Osteoblast (primary cell): ENCODE data around the gene SOX10. TPM values are rescaled to one million over a fixed set of nuclear protein-coding genes. Genes with fewer than 3 reads are reported as not detected.

Experiments
- DNase-seq: peaks from one replicate; pipeline ENCODE4 v3.0.0; 2011; ENCODE audit warnings: low spot score, mixed read lengths; ENCODE audit not compliant: insufficient read length; ENCODE audit errors: missing footprints
- H2AFZ ChIP-seq: 2 replicates; pipeline ENCODE4 v1.6.0; 2011; ENCODE audit warnings: mild to moderate bottlenecking, low read length
- H3K27ac ChIP-seq: 2 replicates; pipeline ENCODE4 v1.5.1; 2011; ENCODE audit warnings: mild to moderate bottlenecking, low read depth, low read length, moderate library complexity
- H3K27me3 ChIP-seq: 2 replicates; pipeline ENCODE4 v1.6.0; 2012; ENCODE audit warnings: mild to moderate bottlenecking, control low read depth, inconsistent platforms, low read length, moderate library complexity; ENCODE audit not compliant: insufficient read depth
- H3K36me3 ChIP-seq: 2 replicates; pipeline ENCODE4 v1.5.1; 2011; ENCODE audit warnings: mild to moderate bottlenecking, low read length, control low read depth, moderate library complexity; ENCODE audit not compliant: insufficient read depth
- H3K4me1 ChIP-seq: 2 replicates; pipeline ENCODE4 v1.5.1; 2011; ENCODE audit warnings: mild to moderate bottlenecking, low read length, control low read depth, moderate library complexity; ENCODE audit not compliant: insufficient read depth
- H3K4me2 ChIP-seq: 2 replicates; pipeline ENCODE4 v1.6.0; 2011; ENCODE audit warnings: mild to moderate bottlenecking, low read length; ENCODE audit not compliant: insufficient read depth
- H3K4me3 ChIP-seq: fragments of 200-600 bp; sonication (generic); 3 replicates; pipeline ENCODE4 v1.5.1; 2012; ENCODE audit warnings: mild to moderate bottlenecking, low read length, inconsistent platforms; ENCODE audit not compliant: insufficient read depth
- H3K79me2 ChIP-seq: 2 replicates; pipeline ENCODE4 v1.6.0; 2012; ENCODE audit warnings: mild to moderate bottlenecking, low read length, control low read depth, inconsistent platforms; ENCODE audit not compliant: insufficient read depth
- H3K9me3 ChIP-seq: 2 replicates; pipeline ENCODE4 v1.5.1; 2011; ENCODE audit warnings: low read depth, low read length, control low read depth
- H4K20me1 ChIP-seq: 2 replicates; pipeline ENCODE4 v1.6.0; 2012; ENCODE audit warnings: mild to moderate bottlenecking, low read length, control low read depth; ENCODE audit not compliant: insufficient read depth
- CTCF ChIP-seq: IDR thresholded peaks from 2 replicates; pipeline ENCODE4 v1.5.1; 2011; ENCODE audit warnings: mild to moderate bottlenecking, low read depth, low read length, moderate library complexity; ENCODE audit errors: extremely low read depth
- total RNA-seq: library from RNA; depleted of rRNA; stranded (reverse); fragments of >200 nt; gene quantifications from 2 replicates; pipeline ENCODE4 v1.2.3, GENCODE V29; 2012

Gene SOX10
- total RNA-seq, 1 donor, result not detected

GRCh38 chr22:37943825-37944198, 40.5 kb downstream of the SOX10 start:
- no peak for DNase-seq
- Histone ChIP-seq H3K27me3 (no peaks in the 10 kb centered on the region), H3K79me2 (no peaks in the 10 kb centered on the region), H3K4me3 (no peak overlapping the region), H3K4me2 (no peak overlapping the region), H2AFZ (no peak overlapping the region), H4K20me1 (peaks cover 4% of the 10 kb centered on the region), H3K36me3 (peaks cover 32% of the 10 kb centered on the region), H3K27ac (no peak overlapping the region), H3K9me3 (no peaks in the 10 kb centered on the region), H3K4me1 (peaks cover 12% of the 10 kb centered on the region)
- no peak for TF ChIP-seq CTCF

- Histone ChIP-seq H3K4me3 (no peak overlapping the region), H3K27ac (no peak overlapping the region), H2AFZ (no peak overlapping the region), H3K9me3 (no peaks in the 10 kb centered on the region), H3K79me2 (no peaks in the 10 kb centered on the region), H3K27me3 (no peaks in the 10 kb centered on the region), H4K20me1 (peaks cover 4% of the 10 kb centered on the region), H3K36me3 (peaks cover 33% of the 10 kb centered on the region), H3K4me1 (peaks cover 12% of the 10 kb centered on the region), H3K4me2 (no peak overlapping the region)
- DNase-seq, result no peak
- no peak for TF ChIP-seq CTCF
Measured at GRCh38 chr22:37943136-37943824, 41.1 kb downstream of the SOX10 start.

- no peaks in the 10 kb centered on the region for H3K79me2 ChIP-seq
- peaks cover 12% of the 10 kb centered on the region for H3K4me1 ChIP-seq
- peaks cover 40% of the 10 kb centered on the region for H3K36me3 ChIP-seq
- H3K27ac ChIP-seq, result no peak overlapping the region
- H2AFZ ChIP-seq, result no peak overlapping the region
- DNase-seq, result peak; percentile 58
- peaks cover 4% of the 10 kb centered on the region for H4K20me1 ChIP-seq
- no peaks in the 10 kb centered on the region for H3K9me3 ChIP-seq
- no peak overlapping the region for H3K4me3 ChIP-seq
- no peak for TF ChIP-seq CTCF
- no peak overlapping the region for H3K4me2 ChIP-seq
- no peaks in the 10 kb centered on the region for H3K27me3 ChIP-seq
Measured at GRCh38 chr22:37942133-37942532, 42.2 kb downstream of the SOX10 start.

- Histone ChIP-seq H3K9me3 (no peaks in the 10 kb centered on the region), H3K27me3 (no peaks in the 10 kb centered on the region), H3K36me3 (peaks cover 45% of the 10 kb centered on the region), H3K4me1 (peaks cover 12% of the 10 kb centered on the region), H2AFZ (no peak overlapping the region), H3K79me2 (no peaks in the 10 kb centered on the region), H4K20me1 (peaks cover 4% of the 10 kb centered on the region), H3K4me3 (no peak overlapping the region), H3K4me2 (peak overlapping the region; percentile 4), H3K27ac (peak overlapping the region; percentile 54)
- peak; percentile 94 for DNase-seq
- peak; percentile 25 for TF ChIP-seq CTCF
Measured at GRCh38 chr22:37940698-37941376, 43.5 kb downstream of the SOX10 start.
